SK-N-SH (cell line): ENCODE results near the gene NSUN2. TPM values are rescaled to one million over a fixed set of nuclear protein-coding genes. Genes with fewer than 3 reads are reported as not detected.

Experiments
- CTCF ChIA-PET: fragments of 300-600, 350-600 bp; formaldehyde crosslinking; extraction: SDS; loops from one replicate; lab custom pipeline; 2021; lab: Yijun Ruan, JAX
- POLR2A ChIA-PET: fragments of 350-600 bp; sonication (Branson Sonifier 250); formaldehyde crosslinking; extraction: SDS; loops from one replicate; lab custom pipeline; 2020; ENCODE audit warnings: antibody characterized with exemption, inconsistent platforms; lab: Yijun Ruan, JAX
- DNase-seq: peaks from one replicate; pipeline ENCODE4 v3.0.0; 2012
- H2AFZ ChIP-seq: fragments of 200-600 bp; sonication (generic); 2 replicates; pipeline ENCODE4 v1.8.1; 2016; ENCODE audit warnings: antibody characterized with exemption, mild to moderate bottlenecking, low read depth
- H3F3A ChIP-seq: fragments of 200-600 bp; sonication (generic); replicated peaks from 2 replicates; pipeline ENCODE3; 2016; ENCODE audit warnings: antibody characterized with exemption, mild to moderate bottlenecking; ENCODE audit not compliant: insufficient read depth
- H3K27ac ChIP-seq, 2 experiments: fragments of 200-500 bp in 1 of 2; fragments of 200-600 bp in 1 of 2; sonication (Bioruptor generic) in 1 of 2; sonication (generic), shearing (Covaris generic) in 1 of 2; 2 replicates each; pipeline versions ENCODE4 v1.5.1 to v1.6.1; 2014 to 2016; ENCODE audit warnings: low read depth in 2 of 2, inconsistent platforms in 1 of 2, low read length in 1 of 2, mild to moderate bottlenecking in 1 of 2, mixed read lengths in 1 of 2
- H3K27me3 ChIP-seq: fragments of 200-600 bp; sonication (generic), shearing (Covaris generic); 2 replicates; pipeline ENCODE4 v1.6.1; 2016; ENCODE audit warnings: mixed run types; ENCODE audit not compliant: insufficient read depth
- H3K36me3 ChIP-seq, 2 experiments: fragments of 200-500 bp in 1 of 2; fragments of 200-600 bp in 1 of 2; sonication (Bioruptor generic) in 1 of 2; sonication (generic) in 1 of 2; replicated peaks in 1 of 2; 2 replicates each; pipeline versions ENCODE3 to v1.5.1; 2014 to 2016; ENCODE audit warnings: low read length in 1 of 2, mild to moderate bottlenecking in 1 of 2; ENCODE audit not compliant: insufficient read depth in 2 of 2, control insufficient read depth in 1 of 2
- H3K4me1 ChIP-seq, 2 experiments: fragments of 200-500 bp in 1 of 2; fragments of 200-600 bp in 1 of 2; sonication (Bioruptor generic) in 1 of 2; sonication (generic), shearing (Covaris generic) in 1 of 2; 2 replicates each; pipeline versions ENCODE4 v1.5.1 to v1.6.1; 2014 to 2016; ENCODE audit warnings: low read depth in 1 of 2, low read length in 1 of 2, mixed run types in 1 of 2; ENCODE audit not compliant: insufficient read depth in 2 of 2, control insufficient read depth in 1 of 2
- H3K4me2 ChIP-seq: fragments of 200-600 bp; sonication (generic), shearing (Covaris generic); 2 replicates; pipeline ENCODE4 v1.6.1; 2017; ENCODE audit warnings: mixed run types
- H3K4me3 ChIP-seq, 2 experiments: fragments of 200-500 bp in 1 of 2; fragments of 200-600 bp in 1 of 2; sonication (Bioruptor generic) in 1 of 2; sonication (generic), shearing (Covaris generic) in 1 of 2; 2 replicates each; pipeline versions ENCODE4 v1.5.1 to v1.8.1; 2014 to 2016; ENCODE audit warnings: low read depth in 2 of 2, inconsistent platforms in 1 of 2, low read length in 1 of 2, mild to moderate bottlenecking in 1 of 2, mixed read lengths in 1 of 2, moderate library complexity in 1 of 2
- H3K79me2 ChIP-seq: fragments of 200-600 bp; sonication (generic); 2 replicates; pipeline ENCODE4 v1.8.1; 2017; ENCODE audit warnings: mild to moderate bottlenecking; ENCODE audit not compliant: insufficient read depth
- H3K9ac ChIP-seq: fragments of 200-600 bp; sonication (generic); 2 replicates; pipeline ENCODE4 v1.6.1; 2017; ENCODE audit warnings: mixed run types
- H3K9me2 ChIP-seq: fragments of 200-600 bp; sonication (generic); 2 replicates; pipeline ENCODE4 v1.6.1; 2017; ENCODE audit warnings: mixed run types
- H3K9me3 ChIP-seq: fragments of 200-600 bp; sonication (generic); 2 replicates; pipeline ENCODE4 v1.6.1; 2017; ENCODE audit warnings: mixed run types, mild to moderate bottlenecking, moderate library complexity
- H4K20me1 ChIP-seq: fragments of 200-600 bp; sonication (generic); 2 replicates; pipeline ENCODE4 v1.6.1; 2017; ENCODE audit warnings: mild to moderate bottlenecking, mixed run types; ENCODE audit not compliant: insufficient read depth
- EP300 ChIP-seq, 2 experiments: IDR thresholded peaks; 2 replicates each; pipeline versions ENCODE4 v1.4.0 to v1.6.1; 2012; ENCODE audit warnings: borderline replicate concordance in 1 of 2, low read depth in 1 of 2, low read length in 1 of 2
- EZH2phosphoT487 ChIP-seq: fragments of 200-600 bp; sonication (generic); IDR thresholded peaks from 2 replicates; pipeline ENCODE4 v1.6.1; 2017; ENCODE audit warnings: low read depth, mixed run types, mild to moderate bottlenecking, antibody characterized with exemption, moderate library complexity, borderline replicate concordance
- FOXJ3 ChIP-seq: sonication (generic); formaldehyde crosslinking; IDR thresholded peaks from 2 replicates; pipeline ENCODE4 v1.5.1; 2020; ENCODE audit warnings: mild to moderate bottlenecking, missing genetic modification reagents
- GABPA ChIP-seq: IDR thresholded peaks from 2 replicates; pipeline ENCODE4 v1.4.0; 2012; ENCODE audit warnings: low read depth, mild to moderate bottlenecking
- JUND ChIP-seq: IDR thresholded peaks from 2 replicates; pipeline ENCODE4 v1.4.0; 2012
- MEF2A ChIP-seq: IDR thresholded peaks from 2 replicates; pipeline ENCODE4 v1.4.0; 2012; ENCODE audit warnings: low read depth, borderline replicate concordance
- RAD21 ChIP-seq: IDR thresholded peaks from 2 replicates; pipeline ENCODE4 v1.6.1; 2012; ENCODE audit warnings: mild to moderate bottlenecking, low read length
- RCOR1 ChIP-seq: fragments of 150-350 bp; IDR thresholded peaks from 2 replicates; pipeline ENCODE4 v1.6.1; 2017; ENCODE audit warnings: antibody characterized with exemption, low read length
- SIN3A ChIP-seq: IDR thresholded peaks from 2 replicates; pipeline ENCODE4 v1.6.1; 2012; ENCODE audit warnings: low read depth, mild to moderate bottlenecking, low read length, moderate library complexity, borderline replicate concordance
- SMC3 ChIP-seq: IDR thresholded peaks from 2 replicates; pipeline ENCODE4 v1.6.1; 2012; ENCODE audit warnings: low read depth, low read length, improper control_type of control experiment
- TAF1 ChIP-seq: IDR thresholded peaks from 2 replicates; pipeline ENCODE4 v1.6.1; 2012; ENCODE audit warnings: low read depth, mild to moderate bottlenecking, low read length, moderate library complexity, borderline replicate concordance
- TCF12 ChIP-seq: IDR thresholded peaks from 2 replicates; pipeline ENCODE4 v1.4.0; 2012
- TEAD4 ChIP-seq: IDR thresholded peaks from 2 replicates; pipeline ENCODE4 v1.4.0; 2012; ENCODE audit warnings: mild to moderate bottlenecking, borderline replicate concordance; ENCODE audit not compliant: insufficient read depth
- WGBS: methylation state at CpG from one replicate; pipeline ENCODE4 v1.1.6; 2017; ENCODE audit warnings: low lambda C conversion rate; 5-methylcytosine and 5-hydroxymethylcytosine counted together
- polyA plus RNA-seq, 3 experiments: library from polyadenylated mRNA; depleted of rRNA; stranded (reverse); fragments of >200 nt; gene quantifications; 2 replicates each; pipeline ENCODE4 v1.2.3, GENCODE V29; 2012
- TF ChIP-seq, protein P1 (sequence below): IDR thresholded peaks from 2 replicates; pipeline ENCODE4 v1.4.0; 2012; ENCODE audit warnings: low read depth, borderline replicate concordance
- TF ChIP-seq, protein P2 (sequence below): fragments of 200-600 bp; sonication (generic); IDR thresholded peaks from 2 replicates; pipeline ENCODE4 v1.6.1; 2017; ENCODE audit warnings: antibody characterized with exemption, mild to moderate bottlenecking, moderate library complexity
- TF ChIP-seq, protein P3 (sequence below): IDR thresholded peaks from 2 replicates; pipeline ENCODE4 v1.6.1; 2012; ENCODE audit warnings: mild to moderate bottlenecking, low read depth, low read length, moderate library complexity
- TF ChIP-seq, protein P4 (sequence below): fragments of 150-350 bp; IDR thresholded peaks from 2 replicates; pipeline ENCODE4 v1.6.1; 2017; ENCODE audit warnings: antibody characterized with exemption, low read length, low read depth, borderline replicate concordance

Gene NSUN2
- polyA plus RNA-seq, 1 of the 3 experiments (the other 2 are of a cell fraction), result 78.9 TPM

DNA sequence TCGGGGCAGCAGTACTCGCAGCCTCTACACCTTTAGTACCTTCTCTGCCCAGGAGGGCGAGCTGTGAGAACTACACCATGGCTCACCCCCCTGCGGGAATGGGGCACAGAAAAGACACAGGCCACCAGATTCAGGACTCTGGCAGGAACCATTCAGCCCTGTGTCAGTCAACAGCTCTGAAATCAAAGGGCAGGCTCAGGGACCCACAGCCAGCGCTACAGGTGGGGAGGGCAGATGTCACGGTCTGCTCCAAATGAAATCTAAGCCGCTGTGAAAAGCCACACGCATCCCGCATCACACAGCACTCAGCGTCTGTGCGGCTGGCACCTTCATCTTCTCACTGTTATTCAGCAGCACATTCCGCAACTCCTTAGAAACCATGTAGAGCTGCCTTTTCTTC lies 27.9 kb downstream of the NSUN2 start:
- H3F3A ChIP-seq, result peaks cover 6% of the 10 kb centered on the region
- no peak overlapping the region for H2AFZ ChIP-seq
- H3K9me2 ChIP-seq, result no peaks in the 10 kb centered on the region
- H3K79me2 ChIP-seq, result peaks cover 13% of the 10 kb centered on the region; the same call in 1 of the 2 replicates
- peaks cover 82 to 88% of the 10 kb centered on the region in 2 experiments for H3K36me3 ChIP-seq
- H3K4me2 ChIP-seq, result no peak overlapping the region
- H4K20me1 ChIP-seq, result 0 out of 2 replicates have a peak, but pooled peaks cover 6% of the 10 kb centered on the region
- 100% methylated on average over 11 of the region's 12 CpGs for WGBS
- H3K9ac ChIP-seq, result no peak overlapping the region
- H3K4me3 ChIP-seq, result no peak overlapping the region
- no peaks in the 10 kb centered on the region for H3K9me3 ChIP-seq
- ChIA-PET CTCF (no interaction called here), POLR2A (no interaction called here)
- TF ChIP-seq, protein P1, sequence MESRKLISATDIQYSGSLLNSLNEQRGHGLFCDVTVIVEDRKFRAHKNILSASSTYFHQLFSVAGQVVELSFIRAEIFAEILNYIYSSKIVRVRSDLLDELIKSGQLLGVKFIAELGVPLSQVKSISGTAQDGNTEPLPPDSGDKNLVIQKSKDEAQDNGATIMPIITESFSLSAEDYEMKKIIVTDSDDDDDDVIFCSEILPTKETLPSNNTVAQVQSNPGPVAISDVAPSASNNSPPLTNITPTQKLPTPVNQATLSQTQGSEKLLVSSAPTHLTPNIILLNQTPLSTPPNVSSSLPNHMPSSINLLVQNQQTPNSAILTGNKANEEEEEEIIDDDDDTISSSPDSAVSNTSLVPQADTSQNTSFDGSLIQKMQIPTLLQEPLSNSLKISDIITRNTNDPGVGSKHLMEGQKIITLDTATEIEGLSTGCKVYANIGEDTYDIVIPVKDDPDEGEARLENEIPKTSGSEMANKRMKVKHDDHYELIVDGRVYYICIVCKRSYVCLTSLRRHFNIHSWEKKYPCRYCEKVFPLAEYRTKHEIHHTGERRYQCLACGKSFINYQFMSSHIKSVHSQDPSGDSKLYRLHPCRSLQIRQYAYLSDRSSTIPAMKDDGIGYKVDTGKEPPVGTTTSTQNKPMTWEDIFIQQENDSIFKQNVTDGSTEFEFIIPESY, result no peak
- TF ChIP-seq SMC3 (no peak), MEF2A (no peak)
- no peaks in the 10 kb centered on the region for H3K27me3 ChIP-seq
- H3K4me1 ChIP-seq, result no peaks in the 10 kb centered on the region
- DNase-seq, result no peak
- no peak overlapping the region for H3K27ac ChIP-seq

DNA sequence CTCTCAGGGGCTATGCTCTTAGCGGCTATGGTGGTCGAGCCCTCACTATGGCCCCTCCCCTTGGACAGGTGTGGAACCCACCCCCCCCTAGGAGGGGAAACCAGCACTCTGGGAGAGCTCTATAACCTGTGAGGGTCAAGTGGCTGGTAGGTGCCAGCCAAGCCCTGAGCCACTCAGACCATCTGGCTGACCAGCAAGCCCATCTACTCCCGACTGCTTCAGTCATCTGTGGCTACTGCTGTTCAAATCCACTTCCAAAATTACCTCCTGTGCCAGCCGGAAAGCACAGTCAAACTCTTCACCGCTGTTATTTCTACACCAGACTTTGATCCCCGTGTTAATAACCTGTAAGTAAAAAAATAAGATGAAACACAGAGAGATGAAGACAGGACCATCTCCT lies 28.5 kb downstream of the NSUN2 start:
- no peak for DNase-seq
- Histone ChIP-seq H3K79me2 (peaks cover 9% of the 10 kb centered on the region; the same call in 1 of the 2 replicates), H3K9me2 (no peaks in the 10 kb centered on the region), H4K20me1 (0 out of 2 replicates have a peak, but pooled peaks cover 2% of the 10 kb centered on the region), H3K4me2 (no peak overlapping the region), H2AFZ (no peak overlapping the region), H3F3A (peaks cover 6% of the 10 kb centered on the region), H3K9me3 (no peaks in the 10 kb centered on the region), H3K36me3 (peaks cover 78 to 88% of the 10 kb centered on the region in 2 experiments), H3K9ac (no peak overlapping the region), H3K27ac (no peak overlapping the region), H3K4me1 (no peaks in the 10 kb centered on the region), H3K27me3 (no peaks in the 10 kb centered on the region), H3K4me3 (no peak overlapping the region)
- CTCF ChIA-PET, result no interaction called here
- WGBS, result 97% methylated on average over 6 of the region's 6 CpGs
- POLR2A ChIA-PET, result no interaction called here
- no peak for TF ChIP-seq TAF1
- TF ChIP-seq SMC3, result no peak
- TF ChIP-seq, protein P1, result no peak
- TF ChIP-seq EZH2phosphoT487, result no peak
- TF ChIP-seq EP300 (IDR thresholded peaks at IDR 0.05; ENCODE audit: borderline replicate concordance in 1 of 2, low read depth in 1 of 2, low read length in 1 of 2), result no peak
- no peak for TF ChIP-seq TEAD4
- no peak for TF ChIP-seq JUND
- TF ChIP-seq GABPA, result no peak
- TF ChIP-seq, protein P2, sequence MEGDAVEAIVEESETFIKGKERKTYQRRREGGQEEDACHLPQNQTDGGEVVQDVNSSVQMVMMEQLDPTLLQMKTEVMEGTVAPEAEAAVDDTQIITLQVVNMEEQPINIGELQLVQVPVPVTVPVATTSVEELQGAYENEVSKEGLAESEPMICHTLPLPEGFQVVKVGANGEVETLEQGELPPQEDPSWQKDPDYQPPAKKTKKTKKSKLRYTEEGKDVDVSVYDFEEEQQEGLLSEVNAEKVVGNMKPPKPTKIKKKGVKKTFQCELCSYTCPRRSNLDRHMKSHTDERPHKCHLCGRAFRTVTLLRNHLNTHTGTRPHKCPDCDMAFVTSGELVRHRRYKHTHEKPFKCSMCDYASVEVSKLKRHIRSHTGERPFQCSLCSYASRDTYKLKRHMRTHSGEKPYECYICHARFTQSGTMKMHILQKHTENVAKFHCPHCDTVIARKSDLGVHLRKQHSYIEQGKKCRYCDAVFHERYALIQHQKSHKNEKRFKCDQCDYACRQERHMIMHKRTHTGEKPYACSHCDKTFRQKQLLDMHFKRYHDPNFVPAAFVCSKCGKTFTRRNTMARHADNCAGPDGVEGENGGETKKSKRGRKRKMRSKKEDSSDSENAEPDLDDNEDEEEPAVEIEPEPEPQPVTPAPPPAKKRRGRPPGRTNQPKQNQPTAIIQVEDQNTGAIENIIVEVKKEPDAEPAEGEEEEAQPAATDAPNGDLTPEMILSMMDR, result no peak
- no peak for TF ChIP-seq RCOR1
- TF ChIP-seq, protein P3, sequence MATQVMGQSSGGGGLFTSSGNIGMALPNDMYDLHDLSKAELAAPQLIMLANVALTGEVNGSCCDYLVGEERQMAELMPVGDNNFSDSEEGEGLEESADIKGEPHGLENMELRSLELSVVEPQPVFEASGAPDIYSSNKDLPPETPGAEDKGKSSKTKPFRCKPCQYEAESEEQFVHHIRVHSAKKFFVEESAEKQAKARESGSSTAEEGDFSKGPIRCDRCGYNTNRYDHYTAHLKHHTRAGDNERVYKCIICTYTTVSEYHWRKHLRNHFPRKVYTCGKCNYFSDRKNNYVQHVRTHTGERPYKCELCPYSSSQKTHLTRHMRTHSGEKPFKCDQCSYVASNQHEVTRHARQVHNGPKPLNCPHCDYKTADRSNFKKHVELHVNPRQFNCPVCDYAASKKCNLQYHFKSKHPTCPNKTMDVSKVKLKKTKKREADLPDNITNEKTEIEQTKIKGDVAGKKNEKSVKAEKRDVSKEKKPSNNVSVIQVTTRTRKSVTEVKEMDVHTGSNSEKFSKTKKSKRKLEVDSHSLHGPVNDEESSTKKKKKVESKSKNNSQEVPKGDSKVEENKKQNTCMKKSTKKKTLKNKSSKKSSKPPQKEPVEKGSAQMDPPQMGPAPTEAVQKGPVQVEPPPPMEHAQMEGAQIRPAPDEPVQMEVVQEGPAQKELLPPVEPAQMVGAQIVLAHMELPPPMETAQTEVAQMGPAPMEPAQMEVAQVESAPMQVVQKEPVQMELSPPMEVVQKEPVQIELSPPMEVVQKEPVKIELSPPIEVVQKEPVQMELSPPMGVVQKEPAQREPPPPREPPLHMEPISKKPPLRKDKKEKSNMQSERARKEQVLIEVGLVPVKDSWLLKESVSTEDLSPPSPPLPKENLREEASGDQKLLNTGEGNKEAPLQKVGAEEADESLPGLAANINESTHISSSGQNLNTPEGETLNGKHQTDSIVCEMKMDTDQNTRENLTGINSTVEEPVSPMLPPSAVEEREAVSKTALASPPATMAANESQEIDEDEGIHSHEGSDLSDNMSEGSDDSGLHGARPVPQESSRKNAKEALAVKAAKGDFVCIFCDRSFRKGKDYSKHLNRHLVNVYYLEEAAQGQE, result no peak
- no peak for TF ChIP-seq RAD21
- TF ChIP-seq SIN3A, result no peak
- TF ChIP-seq, protein P4, sequence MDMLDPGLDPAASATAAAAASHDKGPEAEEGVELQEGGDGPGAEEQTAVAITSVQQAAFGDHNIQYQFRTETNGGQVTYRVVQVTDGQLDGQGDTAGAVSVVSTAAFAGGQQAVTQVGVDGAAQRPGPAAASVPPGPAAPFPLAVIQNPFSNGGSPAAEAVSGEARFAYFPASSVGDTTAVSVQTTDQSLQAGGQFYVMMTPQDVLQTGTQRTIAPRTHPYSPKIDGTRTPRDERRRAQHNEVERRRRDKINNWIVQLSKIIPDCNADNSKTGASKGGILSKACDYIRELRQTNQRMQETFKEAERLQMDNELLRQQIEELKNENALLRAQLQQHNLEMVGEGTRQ, result no peak
- no peak for TF ChIP-seq FOXJ3 (CRISPR knock-in tag)
- no peak for TF ChIP-seq TCF12
